Measurements from ENCODE around the gene CMTM6.
"Not testable (repeated sequence)": the region's sequence is repeated elsewhere in the genome, so short reads cannot be mapped to it uniquely, and the experiment has no call there.

CMTM6 gene

GRCh38 chr3:32448686-32449474 is 53.8 kb downstream of the CMTM6 start:
- DNase-seq (ENCODE audit: low spot score), result no peak
- no peak for FAIRE-seq

- DNase-seq (ENCODE audit: low spot score) (no peak), FAIRE-seq (no peak)
These were observed 54.7 kb downstream of the CMTM6 start for GRCh38 chr3:32447865-32448400.

GRCh38 chr3:32443478-32443877 is 59.2 kb downstream of the CMTM6 start:
- no peak for FAIRE-seq
- DNase-seq (ENCODE audit: low spot score), result no peak

- FAIRE-seq (no peak), DNase-seq (ENCODE audit: low spot score) (no peak)
These were observed 59.9 kb downstream of the CMTM6 start for GRCh38 chr3:32442766-32443165.

- FAIRE-seq (no peak), DNase-seq (ENCODE audit: low spot score) (no peak)
These were observed 61.9 kb downstream of the CMTM6 start for GRCh38 chr3:32440611-32441350.

GRCh38 chr3:32439421-32439820 is 63.2 kb downstream of the CMTM6 start:
- DNase-seq (ENCODE audit: low spot score); FAIRE-seq: not testable (repeated sequence)

GRCh38 chr3:32438596-32439344 is 63.9 kb downstream of the CMTM6 start:
- no peak for FAIRE-seq
- no peak for DNase-seq (ENCODE audit: low spot score)

- DNase-seq (ENCODE audit: low spot score) (no peak), FAIRE-seq (no peak)
These were observed 64.8 kb downstream of the CMTM6 start for GRCh38 chr3:32437896-32438295.

- DNase-seq (ENCODE audit: low spot score) (no peak), FAIRE-seq (no peak)
These were observed 65.8 kb downstream of the CMTM6 start for GRCh38 chr3:32436816-32437189.

- FAIRE-seq, result no peak
- no peak for DNase-seq (ENCODE audit: low spot score)
These were observed 66.5 kb downstream of the CMTM6 start for GRCh38 chr3:32435911-32436815.

GRCh38 chr3:32434206-32434605 is 68.4 kb downstream of the CMTM6 start:
- DNase-seq (ENCODE audit: low spot score), result no peak
- FAIRE-seq, result no peak

GRCh38 chr3:32432711-32433530 is 69.7 kb downstream of the CMTM6 start:
- no peak for FAIRE-seq
- no peak for DNase-seq (ENCODE audit: low spot score)

GRCh38 chr3:32432045-32432710 is 70.5 kb downstream of the CMTM6 start:
- no peak for DNase-seq (ENCODE audit: low spot score)
- FAIRE-seq, result no peak

- DNase-seq (ENCODE audit: low spot score) (no peak), FAIRE-seq (no peak)
These were observed 71.2 kb downstream of the CMTM6 start for GRCh38 chr3:32431481-32431880.
